NCI-H510A treated with DMSO at 0.1 percent for 48 hours (cell line): Measurements from ENCODE around the gene PHRF1.

Experiments
- DNase-seq: peaks from one replicate; lab custom pipeline; 2025; lab: John Stamatoyannopoulos, UW

Gene PHRF1

GRCh38 chr11:616320-617198, 40.3 kb downstream of the PHRF1 start:
- DNase-seq = no peak

GRCh38 chr11:617199-617911, 41.1 kb downstream of the PHRF1 start:
- DNase-seq = no peak

- no peak for DNase-seq
Observed at GRCh38 chr11:617912-618682, 41.8 kb downstream of the PHRF1 start.

- DNase-seq = no peak
Observed at GRCh38 chr11:618856-619627, 42.8 kb downstream of the PHRF1 start.

GRCh38 chr11:619628-620050, 43.4 kb downstream of the PHRF1 start:
- DNase-seq = no peak

- DNase-seq = no peak
Observed at GRCh38 chr11:620201-620600, 43.9 kb downstream of the PHRF1 start.

- DNase-seq = no peak
Observed at GRCh38 chr11:620935-621814, 44.9 kb downstream of the PHRF1 start.

GRCh38 chr11:621838-622237, 45.6 kb downstream of the PHRF1 start:
- no peak for DNase-seq

GRCh38 chr11:623349-623869, 47.1 kb downstream of the PHRF1 start:
- DNase-seq = no peak

- DNase-seq = no peak
Observed at GRCh38 chr11:623999-624704, 47.9 kb downstream of the PHRF1 start.

- DNase-seq = no peak
Observed at GRCh38 chr11:624705-625635, 48.7 kb downstream of the PHRF1 start, which contains the start of gene CDHR5. Gene CDHR5 (minus strand): TSS chr11:624955. CDS start chr11:624902, 53 bp downstream.

GRCh38 chr11:625636-626268, 49.5 kb downstream of the PHRF1 start:
- DNase-seq = no peak

GRCh38 chr11:626475-627307, 50.4 kb downstream of the PHRF1 start, which contains the start of gene SCT:
Gene SCT (minus strand): TSS chr11:627181. CDS start chr11:627143, 38 bp downstream.
- no peak for DNase-seq

- DNase-seq = no peak
Observed at GRCh38 chr11:627308-627576, 51.0 kb downstream of the PHRF1 start.

GRCh38 chr11:628056-628455, 51.8 kb downstream of the PHRF1 start:
- no peak for DNase-seq

- DNase-seq = peak; percentile 19
Observed at GRCh38 chr11:629237-629583, 52.9 kb downstream of the PHRF1 start.

- DNase-seq = no peak
Observed at GRCh38 chr11:630871-631270, 54.6 kb downstream of the PHRF1 start.
